Vagina (tissue), 2 donors: ENCODE measurements around the gene SLC12A7.

Experiments used
- CTCF ChIP-seq, 3 experiments: fragments of 450-650 bp in 2 of 3; fragments of 200-600 bp in 1 of 3; sonication (generic) in 1 of 3; IDR thresholded peaks; one replicate each; pipeline ENCODE4 v1.5.1; 2017 to 2019; ENCODE audit warnings: antibody characterized with exemption in 3 of 3, mild to moderate bottlenecking in 2 of 3, moderate library complexity in 2 of 3
- POLR2A ChIP-seq, 2 donors: fragments of 450-650 bp; IDR thresholded peaks; one replicate each; pipeline ENCODE4 v1.6.1; 2017; ENCODE audit warnings: antibody characterized with exemption in 2 of 2, mild to moderate bottlenecking in 2 of 2, moderate library complexity in 2 of 2
- POLR2AphosphoS5 ChIP-seq, 2 donors: sonication (generic); formaldehyde crosslinking; IDR thresholded peaks; one replicate each; pipeline ENCODE4 v1.9.0; 2017; ENCODE audit warnings: antibody characterized with exemption in 2 of 2, mild to moderate bottlenecking in 2 of 2, low read depth in 1 of 2; ENCODE audit not compliant: insufficient read depth in 1 of 2

GRCh38 chr5:1131726-1132125 is 19.9 kb upstream of the SLC12A7 start:
- TF ChIP-seq CTCF (IDR thresholded peaks at IDR 0.05) (no peak), POLR2A (IDR thresholded peaks at IDR 0.05) (no peak), POLR2AphosphoS5 (IDR thresholded peaks at IDR 0.05; ENCODE audit: insufficient read depth in 1 of 2, low read depth in 1 of 2) (no peak)
